ENCODE results near the gene AKNAD1.

DNA sequence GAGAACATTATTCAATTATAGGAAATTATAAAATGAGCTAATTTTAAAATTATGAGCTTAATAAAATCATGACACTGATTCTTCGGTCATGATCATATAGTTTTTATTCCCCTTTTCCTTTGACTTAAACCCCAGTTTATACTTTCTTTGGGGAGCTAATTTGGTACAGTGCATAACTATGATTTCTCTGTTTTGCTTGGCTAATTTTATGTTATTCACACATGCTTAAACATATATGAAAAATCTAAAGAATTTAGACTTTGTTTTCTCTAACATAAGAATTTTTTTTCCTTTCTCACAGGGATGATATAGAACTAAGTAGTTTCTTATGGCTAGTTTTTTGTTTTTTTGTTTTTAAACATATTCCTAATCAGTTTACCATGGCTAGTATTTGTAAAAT is 57.9 kb downstream of the AKNAD1 start:
- TF ChIP-seq POLR2A (IDR thresholded peaks at IDR 0.05; ENCODE audit: low read depth, low read length) (no peak), POLR2AphosphoS5 (IDR thresholded peaks at IDR 0.05; ENCODE audit: low read depth, low read length) (no peak)

Data from GM12892 (cell line).